DND-41 (cell line): ENCODE results near the gene ANTXR2.

Experiments used
- ATAC-seq: fragments of 200-7000 bp; cut with Tn5 transposase; 3 replicates; pipeline ENCODE4 v1.9.1; 2021; ENCODE audit warnings: low read depth; ENCODE audit not compliant: insufficient read depth
- DNase-seq: peaks from one replicate; pipeline ENCODE4 v3.0.0-alpha.2; 2020
- H2AFZ ChIP-seq: 2 replicates; pipeline ENCODE4 v1.6.0; 2012; ENCODE audit warnings: low read depth, low read length
- H3K27ac ChIP-seq: 2 replicates; pipeline ENCODE4 v1.5.1; 2012; ENCODE audit warnings: low read length, inconsistent platforms
- H3K27me3 ChIP-seq: fragments of 200-600 bp; sonication (generic); 2 replicates; pipeline ENCODE4 v1.6.0; 2012; ENCODE audit warnings: low read length, mild to moderate bottlenecking, inconsistent platforms; ENCODE audit not compliant: insufficient read depth, poor library complexity
- H3K36me3 ChIP-seq: 2 replicates; pipeline ENCODE4 v1.5.1; 2012; ENCODE audit warnings: low read length, inconsistent platforms; ENCODE audit not compliant: insufficient read depth
- H3K4me1 ChIP-seq: 2 replicates; pipeline ENCODE4 v1.5.1; 2012; ENCODE audit warnings: mild to moderate bottlenecking, low read length; ENCODE audit not compliant: insufficient read depth
- H3K4me2 ChIP-seq: 2 replicates; pipeline ENCODE4 v1.6.0; 2012; ENCODE audit warnings: mild to moderate bottlenecking, moderate library complexity, low read length, inconsistent platforms; ENCODE audit not compliant: insufficient read depth
- H3K4me3 ChIP-seq, 2 experiments: fragments of 200-600 bp in 1 of 2; shearing (Covaris generic) in 1 of 2; 2 replicates each; pipeline ENCODE4 v1.5.1; 2012 to 2016; ENCODE audit warnings: inconsistent platforms in 2 of 2, low read length in 2 of 2, mild to moderate bottlenecking in 2 of 2, low read depth in 1 of 2, moderate library complexity in 1 of 2
- H3K79me2 ChIP-seq: 2 replicates; pipeline ENCODE4 v1.6.0; 2012; ENCODE audit warnings: low read length, inconsistent platforms; ENCODE audit not compliant: insufficient read depth
- H3K9ac ChIP-seq: 2 replicates; pipeline ENCODE4 v1.6.0; 2012; ENCODE audit warnings: low read depth, mild to moderate bottlenecking, inconsistent platforms, low read length, moderate library complexity
- H3K9me3 ChIP-seq: 2 replicates; pipeline ENCODE4 v1.5.1; 2012; ENCODE audit warnings: low read length, moderate library complexity, mild to moderate bottlenecking, inconsistent platforms; ENCODE audit not compliant: insufficient read depth, severe bottlenecking
- H4K20me1 ChIP-seq: 2 replicates; pipeline ENCODE4 v1.6.0; 2012; ENCODE audit warnings: low read length; ENCODE audit not compliant: insufficient read depth
- EZH2 ChIP-seq: IDR thresholded peaks from 3 replicates; pipeline ENCODE4 v1.6.1; 2012; ENCODE audit warnings: borderline replicate concordance, low read depth, mild to moderate bottlenecking, moderate library complexity, low read length, inconsistent platforms; ENCODE audit not compliant: severe bottlenecking
- TF ChIP-seq, protein P1 (sequence below): IDR thresholded peaks from 2 replicates; pipeline ENCODE4 v1.5.1; 2012; ENCODE audit warnings: borderline replicate concordance, low read length, moderate library complexity, mild to moderate bottlenecking; ENCODE audit not compliant: poor library complexity, severe bottlenecking; ENCODE audit errors: extremely low read depth

Gene ANTXR2

GRCh38 chr4:79882806-79883205 lies 190.2 kb downstream of the ANTXR2 start:
- no peak for TF ChIP-seq EZH2
- TF ChIP-seq, protein P1, sequence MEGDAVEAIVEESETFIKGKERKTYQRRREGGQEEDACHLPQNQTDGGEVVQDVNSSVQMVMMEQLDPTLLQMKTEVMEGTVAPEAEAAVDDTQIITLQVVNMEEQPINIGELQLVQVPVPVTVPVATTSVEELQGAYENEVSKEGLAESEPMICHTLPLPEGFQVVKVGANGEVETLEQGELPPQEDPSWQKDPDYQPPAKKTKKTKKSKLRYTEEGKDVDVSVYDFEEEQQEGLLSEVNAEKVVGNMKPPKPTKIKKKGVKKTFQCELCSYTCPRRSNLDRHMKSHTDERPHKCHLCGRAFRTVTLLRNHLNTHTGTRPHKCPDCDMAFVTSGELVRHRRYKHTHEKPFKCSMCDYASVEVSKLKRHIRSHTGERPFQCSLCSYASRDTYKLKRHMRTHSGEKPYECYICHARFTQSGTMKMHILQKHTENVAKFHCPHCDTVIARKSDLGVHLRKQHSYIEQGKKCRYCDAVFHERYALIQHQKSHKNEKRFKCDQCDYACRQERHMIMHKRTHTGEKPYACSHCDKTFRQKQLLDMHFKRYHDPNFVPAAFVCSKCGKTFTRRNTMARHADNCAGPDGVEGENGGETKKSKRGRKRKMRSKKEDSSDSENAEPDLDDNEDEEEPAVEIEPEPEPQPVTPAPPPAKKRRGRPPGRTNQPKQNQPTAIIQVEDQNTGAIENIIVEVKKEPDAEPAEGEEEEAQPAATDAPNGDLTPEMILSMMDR = no peak

GRCh38 chr4:79881407-79881806 lies 191.6 kb downstream of the ANTXR2 start:
- no peak for DNase-seq
- no peaks in the 10 kb centered on the region for H4K20me1 ChIP-seq
- H3K4me1 ChIP-seq = no peaks in the 10 kb centered on the region
- H3K27ac ChIP-seq = no peak overlapping the region
- no peak overlapping the region for H3K4me2 ChIP-seq
- no peak for ATAC-seq
- no peak overlapping the region for H2AFZ ChIP-seq
- no peaks in the 10 kb centered on the region for H3K79me2 ChIP-seq
- TF ChIP-seq EZH2 = no peak
- TF ChIP-seq, protein P1 = no peak
- no peaks in the 10 kb centered on the region for H3K27me3 ChIP-seq
- H3K9ac ChIP-seq = no peak overlapping the region
- no peak overlapping the region for H3K4me3 ChIP-seq
- H3K36me3 ChIP-seq = no peaks in the 10 kb centered on the region
- peaks cover 4% of the 10 kb centered on the region for H3K9me3 ChIP-seq

More at GRCh38 chr4:79882806-79883205, 190.2 kb downstream of the ANTXR2 start:
- Histone ChIP-seq H4K20me1 (no peaks in the 10 kb centered on the region), H3K36me3 (no peaks in the 10 kb centered on the region), H3K79me2 (no peaks in the 10 kb centered on the region), H3K27me3 (no peaks in the 10 kb centered on the region), H3K9ac (no peak overlapping the region), H3K4me2 (no peak overlapping the region), H2AFZ (no peak overlapping the region), H3K27ac (no peak overlapping the region), H3K9me3 (peaks cover 4% of the 10 kb centered on the region), H3K4me1 (no peaks in the 10 kb centered on the region), H3K4me3 (no peak overlapping the region)
- no peak for DNase-seq
- no peak for ATAC-seq

GRCh38 chr4:79877511-79877910 lies 195.5 kb downstream of the ANTXR2 start:
- Histone ChIP-seq H3K9me3 (peaks cover 4% of the 10 kb centered on the region), H3K27me3 (no peaks in the 10 kb centered on the region), H3K27ac (no peak overlapping the region), H4K20me1 (no peaks in the 10 kb centered on the region), H3K9ac (no peak overlapping the region), H3K4me2 (no peak overlapping the region), H3K79me2 (no peaks in the 10 kb centered on the region), H3K4me1 (no peaks in the 10 kb centered on the region), H2AFZ (no peak overlapping the region), H3K36me3 (no peaks in the 10 kb centered on the region), H3K4me3 (no peak overlapping the region)
- ATAC-seq (no peak), DNase-seq (no peak)
- TF ChIP-seq EZH2 = no peak
- TF ChIP-seq, protein P1 = no peak

DNA sequence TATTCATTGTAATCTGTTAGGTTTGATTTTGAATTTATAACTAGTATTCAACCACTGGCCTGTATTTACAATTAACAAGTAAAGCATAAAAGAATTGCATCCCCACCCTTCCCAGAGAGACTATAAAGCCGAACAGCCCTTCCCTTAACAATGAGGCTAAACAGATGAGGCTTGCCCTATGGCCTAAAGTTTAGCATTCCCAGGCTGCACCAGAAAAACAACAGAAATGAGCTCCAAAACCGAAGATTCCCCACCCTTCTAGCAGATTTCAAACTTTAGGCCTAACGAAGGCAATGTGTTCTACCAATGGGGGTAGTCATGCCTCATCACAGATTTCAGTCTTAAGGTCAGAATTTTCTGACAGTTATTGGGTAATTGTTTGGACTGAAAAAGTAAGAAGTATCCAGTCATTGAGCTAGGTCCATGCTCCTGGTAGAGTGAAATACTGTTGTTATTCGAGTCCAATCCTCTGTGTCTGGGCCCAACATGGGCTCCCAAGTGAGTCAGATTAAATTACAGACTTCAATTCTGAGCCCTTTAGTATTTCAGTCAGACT lies 197.6 kb downstream of the ANTXR2 start:
- TF ChIP-seq, protein P1 = no peak
- no peak for TF ChIP-seq EZH2
- Histone ChIP-seq H3K36me3 (no peaks in the 10 kb centered on the region), H3K4me2 (no peak overlapping the region), H3K79me2 (no peaks in the 10 kb centered on the region), H3K9ac (no peak overlapping the region), H3K4me3 (no peak overlapping the region), H3K27ac (no peak overlapping the region), H3K4me1 (no peaks in the 10 kb centered on the region), H3K27me3 (no peaks in the 10 kb centered on the region), H2AFZ (no peak overlapping the region), H4K20me1 (no peaks in the 10 kb centered on the region), H3K9me3 (peaks cover 4% of the 10 kb centered on the region)
- DNase-seq = no peak
- no peak for ATAC-seq
